GM12892 (cell line): ENCODE results near the gene EYS.

Source experiments
- POLR2A ChIP-seq: IDR thresholded peaks from 2 replicates; pipeline ENCODE4 v1.6.1; 2011; ENCODE audit warnings: low read depth, low read length, control low read depth
- POLR2AphosphoS5 ChIP-seq: IDR thresholded peaks from 2 replicates; pipeline ENCODE4 v1.6.1; 2011; ENCODE audit warnings: low read depth, low read length, control low read depth

GRCh38 chr6:64732888-64733287, 974.1 kb downstream of the EYS start:
- TF ChIP-seq POLR2AphosphoS5 (no peak), POLR2A (no peak)
